EH (cell line): ENCODE measurements around the gene HERC2.

Experiments
- DNase-seq: peaks from one replicate; pipeline ENCODE4 v3.0.0-alpha.2; 2015; ENCODE audit warnings: low read depth

The HERC2 gene

GRCh38 chr15:28097656-28098359 lies 224.2 kb downstream of the HERC2 start:
- no peak for DNase-seq

GRCh38 chr15:28096670-28097431 lies 225.1 kb downstream of the HERC2 start:
- DNase-seq = peak; percentile 20

GRCh38 chr15:28096411-28096669 lies 225.6 kb downstream of the HERC2 start:
- no peak for DNase-seq

GRCh38 chr15:28094732-28095521 lies 227.1 kb downstream of the HERC2 start:
- no peak for DNase-seq

- DNase-seq = no peak
These were observed 228.0 kb downstream of the HERC2 start for GRCh38 chr15:28093752-28094535.

- no peak for DNase-seq
These were observed 230.7 kb downstream of the HERC2 start for GRCh38 chr15:28091313-28091712.

GRCh38 chr15:28086175-28086703 lies 235.7 kb downstream of the HERC2 start:
- DNase-seq = peak; percentile 67

GRCh38 chr15:28085489-28086174 lies 236.3 kb downstream of the HERC2 start:
- DNase-seq = no peak

GRCh38 chr15:28084547-28084946 lies 237.4 kb downstream of the HERC2 start:
- DNase-seq = no peak

GRCh38 chr15:28082891-28083684 lies 238.9 kb downstream of the HERC2 start:
- no peak for DNase-seq

GRCh38 chr15:28081594-28081993 lies 240.4 kb downstream of the HERC2 start:
- no peak for DNase-seq

- DNase-seq = no peak
These were observed 241.6 kb downstream of the HERC2 start for GRCh38 chr15:28080386-28080785.

- no peak for DNase-seq
These were observed 242.5 kb downstream of the HERC2 start for GRCh38 chr15:28079313-28079969.

- no peak for DNase-seq
These were observed 243.7 kb downstream of the HERC2 start for GRCh38 chr15:28078191-28078719.

GRCh38 chr15:28075573-28075972 lies 246.4 kb downstream of the HERC2 start:
- DNase-seq = no peak

- no peak for DNase-seq
These were observed 253.0 kb downstream of the HERC2 start for GRCh38 chr15:28068930-28069329.

- DNase-seq = no peak
These were observed 255.7 kb downstream of the HERC2 start for GRCh38 chr15:28066231-28066630.
